H1 (cell line): ENCODE measurements around the gene CC2D1A. TPM values are rescaled to one million over a fixed set of nuclear protein-coding genes. Genes with fewer than 3 reads are reported as not detected.

Experiments
- CTCF ChIA-PET: fragments of 300-600 bp; sonication (Branson Sonifier 250); formaldehyde crosslinking; loops from one replicate; lab custom pipeline; 2021; ENCODE audit not compliant: partially characterized antibody; lab: Charles Lee
- POLR2A ChIA-PET: fragments of 300-600 bp; sonication (Branson Sonifier 250); formaldehyde crosslinking; loops from one replicate; lab custom pipeline; 2021; ENCODE audit warnings: inconsistent platforms; ENCODE audit not compliant: partially characterized antibody; lab: Charles Lee
- DNase-seq, 2 experiments: peaks; one replicate each; pipeline versions ENCODE4 v3.0.0 to v3.0.0-alpha.2; 2010 to 2022; ENCODE audit warnings: low spot score in 2 of 2, low read depth in 1 of 2, mixed read lengths in 1 of 2
- FAIRE-seq: peaks from 2 replicates; lab custom pipeline; 2011; peaks lifted over from hg19 to GRCh38; lab: Jason Lieb, UNC
- H2AFZ ChIP-seq: 2 replicates; pipeline ENCODE4 v1.8.1; 2012; ENCODE audit warnings: low read length, inconsistent platforms
- H2AK5ac ChIP-seq: 2 replicates; pipeline ENCODE4 v1.6.1; 2013; ENCODE audit warnings: low read depth, low read length
- H2BK120ac ChIP-seq: replicated peaks from 2 replicates; pipeline ENCODE3; 2013; ENCODE audit warnings: low read depth, low read length, inconsistent platforms
- H2BK12ac ChIP-seq: 2 replicates; pipeline ENCODE4 v1.6.1; 2013; ENCODE audit warnings: low read depth, low read length
- H2BK15ac ChIP-seq: 2 replicates; pipeline ENCODE4 v1.6.1; 2013; ENCODE audit warnings: low read length
- H2BK20ac ChIP-seq: 2 replicates; pipeline ENCODE4 v1.6.1; 2013; ENCODE audit warnings: low read length
- H2BK5ac ChIP-seq: 2 replicates; pipeline ENCODE4 v1.6.1; 2013; ENCODE audit warnings: low read depth, low read length
- H3K14ac ChIP-seq: 2 replicates; pipeline ENCODE4 v1.6.1; 2013; ENCODE audit warnings: inconsistent platforms; ENCODE audit not compliant: insufficient read length
- H3K18ac ChIP-seq: 2 replicates; pipeline ENCODE4 v1.6.1; 2013; ENCODE audit warnings: low read length; ENCODE audit errors: extremely low read depth
- H3K23ac ChIP-seq: 2 replicates; pipeline ENCODE4 v1.6.1; 2013; ENCODE audit warnings: inconsistent platforms; ENCODE audit not compliant: insufficient read length
- H3K23me2 ChIP-seq: 2 replicates; pipeline ENCODE4 v1.6.1; 2013; ENCODE audit warnings: low read depth, low read length
- H3K27ac ChIP-seq: 2 replicates; pipeline ENCODE4 v1.6.1; 2011; ENCODE audit warnings: low read depth, low read length, inconsistent platforms
- H3K27me3 ChIP-seq, 4 experiments: replicated peaks in 1 of 4; 1 replicate in 1 of 4; 2 replicates in 3 of 4; pipeline versions ENCODE4 v1.6.1 to v1.8.1; 2011 to 2013; ENCODE audit warnings: low read length in 3 of 4, mild to moderate bottlenecking in 3 of 4, inconsistent platforms in 2 of 4, mixed read lengths in 2 of 4, moderate library complexity in 1 of 4; ENCODE audit not compliant: control insufficient read depth in 3 of 4, insufficient read depth in 3 of 4; ENCODE audit errors: extremely low read depth in 1 of 4
- H3K36me3 ChIP-seq, 4 experiments: 2 replicates each; pipeline versions ENCODE4 v1.6.1 to v1.8.1; 2011 to 2013; ENCODE audit warnings: mild to moderate bottlenecking in 4 of 4, low read length in 3 of 4, moderate library complexity in 2 of 4, control low read depth in 1 of 4, inconsistent platforms in 1 of 4; ENCODE audit not compliant: insufficient read depth in 4 of 4, control insufficient read depth in 2 of 4
- H3K4ac ChIP-seq: replicated peaks from 2 replicates; pipeline ENCODE3; 2013; ENCODE audit warnings: low read length, low read depth, mixed read lengths, inconsistent platforms; ENCODE audit not compliant: insufficient read length
- H3K4me1 ChIP-seq, 4 experiments: replicated peaks in 1 of 4; 1 replicate in 1 of 4; 2 replicates in 3 of 4; pipeline versions ENCODE4 v1.6.1 to v1.8.1; 2011 to 2013; ENCODE audit warnings: low read length in 3 of 4, inconsistent platforms in 2 of 4, mixed read lengths in 1 of 4; ENCODE audit not compliant: insufficient read depth in 4 of 4, control insufficient read depth in 3 of 4
- H3K4me2 ChIP-seq, 2 experiments: 2 replicates each; pipeline versions ENCODE4 v1.6.1 to v1.8.1; 2011 to 2013; ENCODE audit warnings: low read depth in 2 of 2, low read length in 2 of 2, control low read depth in 1 of 2, inconsistent platforms in 1 of 2, mild to moderate bottlenecking in 1 of 2; ENCODE audit not compliant: insufficient read depth in 1 of 2
- H3K4me3 ChIP-seq, 4 experiments: fragments of 200-600, 300-600 bp in 1 of 4; sonication (generic), shearing (Covaris generic), sonication (Bioruptor Twin) in 1 of 4; 2 replicates each; pipeline versions ENCODE4 v1.5.1 to v1.8.1; 2011 to 2016; ENCODE audit warnings: low read length in 4 of 4, low read depth in 3 of 4, control low read depth in 2 of 4, inconsistent platforms in 2 of 4, mild to moderate bottlenecking in 2 of 4, mixed read lengths in 1 of 4, moderate library complexity in 1 of 4; ENCODE audit not compliant: insufficient read depth in 2 of 4; ENCODE audit errors: extremely low read depth in 1 of 4
- H3K56ac ChIP-seq: replicated peaks from 2 replicates; pipeline ENCODE3; 2013; ENCODE audit warnings: low read depth, mild to moderate bottlenecking, mixed read lengths, low read length, inconsistent platforms; ENCODE audit not compliant: insufficient read length
- H3K79me1 ChIP-seq: 2 replicates; pipeline ENCODE4 v1.6.1; 2013; ENCODE audit warnings: low read depth, low read length, control low read depth
- H3K79me2 ChIP-seq, 2 experiments: 2 replicates each; pipeline versions ENCODE4 v1.6.1 to v1.8.1; 2012 to 2013; ENCODE audit warnings: low read length in 2 of 2, mild to moderate bottlenecking in 2 of 2, inconsistent platforms in 1 of 2; ENCODE audit not compliant: insufficient read depth in 2 of 2, control insufficient read depth in 1 of 2
- H3K9ac ChIP-seq, 4 experiments: replicated peaks in 1 of 4; 1 replicate in 1 of 4; 2 replicates in 3 of 4; pipeline versions ENCODE4 v1.6.1 to v1.8.1; 2011 to 2013; ENCODE audit warnings: low read depth in 3 of 4, low read length in 3 of 4, control low read depth in 2 of 4, mild to moderate bottlenecking in 2 of 4, moderate library complexity in 2 of 4, inconsistent platforms in 1 of 4; ENCODE audit errors: extremely low read depth in 1 of 4
- H3K9me3 ChIP-seq, 2 experiments: 2 replicates each; pipeline versions ENCODE4 v1.6.1 to v1.8.1; 2012 to 2013; ENCODE audit warnings: mild to moderate bottlenecking in 2 of 2, moderate library complexity in 2 of 2, control low read depth in 1 of 2, inconsistent platforms in 1 of 2, low read depth in 1 of 2, low read length in 1 of 2, mixed read lengths in 1 of 2; ENCODE audit not compliant: insufficient read depth in 2 of 2
- H4K20me1 ChIP-seq, 2 experiments: replicated peaks in 1 of 2; 2 replicates each; pipeline versions ENCODE3 to v1.8.1; 2011 to 2013; ENCODE audit warnings: inconsistent platforms in 2 of 2, low read length in 2 of 2, mild to moderate bottlenecking in 1 of 2; ENCODE audit not compliant: insufficient read depth in 2 of 2, control insufficient read depth in 1 of 2
- H4K5ac ChIP-seq: 2 replicates; pipeline ENCODE4 v1.6.1; 2013; ENCODE audit warnings: low read length, low read depth, mixed read lengths, inconsistent platforms; ENCODE audit not compliant: insufficient read length
- H4K8ac ChIP-seq: 2 replicates; pipeline ENCODE4 v1.8.0; 2013; ENCODE audit warnings: mild to moderate bottlenecking, moderate library complexity, low read length, inconsistent platforms; ENCODE audit not compliant: insufficient read depth; ENCODE audit errors: extremely low read depth
- H4K91ac ChIP-seq: replicated peaks from 2 replicates; pipeline ENCODE3; 2013; ENCODE audit warnings: low read length, mixed read lengths, inconsistent platforms; ENCODE audit not compliant: insufficient read length
- BACH1 ChIP-seq: IDR thresholded peaks from 2 replicates; pipeline ENCODE4 v1.6.1; 2012; ENCODE audit warnings: low read length, improper control_type of control experiment
- CBX5 ChIP-seq: fragments of 300-800, 300-1000 bp; sonication (generic); IDR thresholded peaks from 2 replicates; pipeline ENCODE4 v1.7.1; 2016; ENCODE audit warnings: antibody characterized with exemption, low read length, low read depth
- FOSL1 ChIP-seq: IDR thresholded peaks from 2 replicates; pipeline ENCODE4 v1.6.1; 2011; ENCODE audit warnings: mild to moderate bottlenecking, low read depth, low read length, moderate library complexity; ENCODE audit not compliant: insufficient read depth
- KDM1A ChIP-seq: fragments of 200-600, 300-600 bp; sonication (generic); IDR thresholded peaks from 2 replicates; pipeline ENCODE4 v1.7.1; 2016; ENCODE audit warnings: mild to moderate bottlenecking, low read length, borderline replicate concordance
- NANOG ChIP-seq: IDR thresholded peaks from 2 replicates; pipeline ENCODE4 v1.6.1; 2011; ENCODE audit warnings: low read length, low read depth, mild to moderate bottlenecking, inconsistent platforms; ENCODE audit not compliant: insufficient read depth, poor library complexity, severe bottlenecking
- POLR2A ChIP-seq, 2 experiments: IDR thresholded peaks; 1 replicate in 1 of 2; 2 replicates in 1 of 2; pipeline ENCODE4 v1.6.1; 2011; ENCODE audit warnings: low read depth in 2 of 2, low read length in 2 of 2, mild to moderate bottlenecking in 2 of 2; ENCODE audit errors: control extremely low read depth in 1 of 2
- RNF2 ChIP-seq: fragments of 200-900, 300-1000 bp; sonication (generic); IDR thresholded peaks from 2 replicates; pipeline ENCODE4 v1.7.1; 2016; ENCODE audit warnings: borderline replicate concordance, low read depth, mild to moderate bottlenecking, antibody characterized with exemption, low read length; ENCODE audit not compliant: poor library complexity, severe bottlenecking; ENCODE audit errors: missing control alignments
- SIX5 ChIP-seq: IDR thresholded peaks from 2 replicates; pipeline ENCODE4 v1.6.1; 2011; ENCODE audit warnings: mild to moderate bottlenecking, low read depth, low read length
- SP4 ChIP-seq: IDR thresholded peaks from 2 replicates; pipeline ENCODE4 v1.6.1; 2012; ENCODE audit warnings: low read length, inconsistent platforms
- TCF12 ChIP-seq: IDR thresholded peaks from 2 replicates; pipeline ENCODE4 v1.6.1; 2011; ENCODE audit warnings: low read depth, mild to moderate bottlenecking, low read length
- WGBS, 2 experiments: shearing (Covaris generic) in 1 of 2; methylation state at CpG; one replicate each; pipeline versions ENCODE4 v1.1.6 to v1.1.7; 2013 to 2015; ENCODE audit warnings: low lambda C conversion rate in 2 of 2, mixed read lengths in 2 of 2, inconsistent platforms in 1 of 2, low coverage in 1 of 2, missing lambda C conversion rate in 1 of 2; ENCODE audit not compliant: insufficient replicate concordance in 2 of 2, insufficient coverage in 1 of 2, insufficient read length in 1 of 2; ENCODE audit errors: extremely low coverage in 1 of 2, missing lambda C conversion rate in 1 of 2; 5-methylcytosine and 5-hydroxymethylcytosine counted together
- polyA plus RNA-seq, 7 experiments: library from polyadenylated mRNA; depleted of rRNA in 3 of 7; stranded (reverse) in 5 of 7; unstranded in 2 of 7; fragments of >200 nt in 5 of 7; fragments of 200-250 nt in 2 of 7; gene quantifications; 1 replicate in 5 of 7; 2 replicates in 1 of 7; 4 replicates in 1 of 7; pipeline versions ENCODE4 v1.2.1 to v1.2.3, GENCODE V29; 2011 to 2013; ENCODE audit warnings: missing spikeins in 2 of 7, mixed read lengths in 2 of 7
- total RNA-seq: library from RNA; stranded (reverse); fragmentation: NEBNext Ultra II Directional; extraction: Animal tissue kit (Norgen Biotek cat#: 25700); gene quantifications from 2 replicates; pipeline ENCODE4 v1.2.1, GENCODE V29; 2021
- TF ChIP-seq, protein P1 (sequence below), 3 experiments: IDR thresholded peaks; 1 replicate in 2 of 3; 2 replicates in 1 of 3; pipeline versions ENCODE4 v1.5.1 to v1.6.1; 2011; ENCODE audit warnings: low read length in 3 of 3, mild to moderate bottlenecking in 3 of 3, inconsistent platforms in 2 of 3, low read depth in 1 of 3, moderate library complexity in 1 of 3; ENCODE audit not compliant: insufficient read depth in 1 of 3; ENCODE audit errors: control extremely low read depth in 1 of 3

The CC2D1A gene
- total and polyA plus RNA-seq, 2 of the 8 experiments (the other 6 are each of a cell fraction or from before 2014, with no cell fraction given): 12.5 to 33.0 TPM

GRCh38 chr19:13868663-13869062 is 37.3 kb upstream of the CC2D1A start:
- H3K4me2 ChIP-seq: no peak overlapping the region
- H2AFZ ChIP-seq: no peak overlapping the region
- H4K20me1 ChIP-seq: peaks cover 2 to 15% of the 10 kb centered on the region in 2 experiments
- H3K79me2 ChIP-seq: no peaks in the 10 kb centered on the region
- no peak overlapping the region for H2BK5ac ChIP-seq
- peaks cover 0 to 4% (median 0%) of the 10 kb centered on the region in 4 experiments; a peak in 5 of 7 replicates for H3K4me1 ChIP-seq
- no peak overlapping the region for H3K27ac ChIP-seq
- H4K5ac ChIP-seq: no peak overlapping the region
- WGBS, 2 experiments: 74% methylated on average over 4 of the region's 4 CpGs; no CpG with 5 or more reads in 1 of the 2 experiments
- no peak overlapping the region for H2BK12ac ChIP-seq
- peaks cover 32 to 88% (median 71%) of the 10 kb centered on the region in 4 experiments for H3K27me3 ChIP-seq
- H3K36me3 ChIP-seq: no peaks in the 10 kb centered on the region
- no peak overlapping the region for H3K4me3 ChIP-seq
- H3K4ac ChIP-seq: no peak overlapping the region
- H3K79me1 ChIP-seq: no peaks in the 10 kb centered on the region
- H3K9me3 ChIP-seq: no peaks in the 10 kb centered on the region
- no peak overlapping the region for H3K23ac ChIP-seq
- ChIA-PET CTCF (interaction anchor here (0.7 to 1.4 kb wide), 4 partner anchors 12 to 191 kb away, joined by 3 to 4 read pairs (median 3); no protein-coding TSS in a partner anchor), POLR2A (interaction anchor here (1.3 to 1.6 kb wide), 2 partner anchors 13 to 73 kb away, joined by 3 read pairs; partner anchors contain the start of gene ZSWIM4)
- H3K23me2 ChIP-seq: no peaks in the 10 kb centered on the region; the same call in 1 of the 2 replicates
- no peak overlapping the region for H2BK20ac ChIP-seq
- no peak overlapping the region for H4K91ac ChIP-seq
- H2BK120ac ChIP-seq: no peak overlapping the region
- H4K8ac ChIP-seq: no peak overlapping the region
- no peak overlapping the region for H2AK5ac ChIP-seq
- no peak overlapping the region for H3K56ac ChIP-seq
- H2BK15ac ChIP-seq: no peak overlapping the region
- DNase-seq (no peak), FAIRE-seq (no peak)
- H3K14ac ChIP-seq: no peak overlapping the region
- no peak overlapping the region for H3K9ac ChIP-seq
- H3K18ac ChIP-seq: no peak overlapping the region
- TF ChIP-seq, protein P1, sequence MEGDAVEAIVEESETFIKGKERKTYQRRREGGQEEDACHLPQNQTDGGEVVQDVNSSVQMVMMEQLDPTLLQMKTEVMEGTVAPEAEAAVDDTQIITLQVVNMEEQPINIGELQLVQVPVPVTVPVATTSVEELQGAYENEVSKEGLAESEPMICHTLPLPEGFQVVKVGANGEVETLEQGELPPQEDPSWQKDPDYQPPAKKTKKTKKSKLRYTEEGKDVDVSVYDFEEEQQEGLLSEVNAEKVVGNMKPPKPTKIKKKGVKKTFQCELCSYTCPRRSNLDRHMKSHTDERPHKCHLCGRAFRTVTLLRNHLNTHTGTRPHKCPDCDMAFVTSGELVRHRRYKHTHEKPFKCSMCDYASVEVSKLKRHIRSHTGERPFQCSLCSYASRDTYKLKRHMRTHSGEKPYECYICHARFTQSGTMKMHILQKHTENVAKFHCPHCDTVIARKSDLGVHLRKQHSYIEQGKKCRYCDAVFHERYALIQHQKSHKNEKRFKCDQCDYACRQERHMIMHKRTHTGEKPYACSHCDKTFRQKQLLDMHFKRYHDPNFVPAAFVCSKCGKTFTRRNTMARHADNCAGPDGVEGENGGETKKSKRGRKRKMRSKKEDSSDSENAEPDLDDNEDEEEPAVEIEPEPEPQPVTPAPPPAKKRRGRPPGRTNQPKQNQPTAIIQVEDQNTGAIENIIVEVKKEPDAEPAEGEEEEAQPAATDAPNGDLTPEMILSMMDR (IDR thresholded peaks at IDR 0.05; ENCODE audit: control extremely low read depth in 1 of 3, insufficient read depth in 1 of 3, low read depth in 1 of 3, low read length in 3 of 3): no peak
- TF ChIP-seq TCF12 (no peak), BACH1 (no peak), KDM1A (no peak), CBX5 (no peak), SP4 (no peak), SIX5 (no peak), NANOG (no peak), RNF2 (no peak), POLR2A (IDR thresholded peaks at IDR 0.05; ENCODE audit: control extremely low read depth in 1 of 2, low read depth in 2 of 2, low read length in 2 of 2) (no peak), FOSL1 (no peak)
